Ammon's horn (tissue), 1 donor: ENCODE results near the gene MVB12B.
A peak's percentile ranks its signal among the peaks of the same experiment; 100 is the strongest.

ENCODE experiments used
- DNase-seq: peaks from one replicate; pipeline ENCODE4 v3.0.0-alpha.2; 2016; ENCODE audit warnings: low spot score

The MVB12B gene

GRCh38 chr9:126386088-126386487 lies 59.5 kb downstream of the MVB12B start:
- DNase-seq: peak; percentile 88

GRCh38 chr9:126386776-126387175 lies 60.1 kb downstream of the MVB12B start:
- DNase-seq: no peak

- DNase-seq: no peak
Measured at GRCh38 chr9:126388964-126389708, 62.5 kb downstream of the MVB12B start.

- no peak for DNase-seq
Measured at GRCh38 chr9:126389992-126390391, 63.4 kb downstream of the MVB12B start.

GRCh38 chr9:126390923-126391322 lies 64.3 kb downstream of the MVB12B start:
- no peak for DNase-seq

GRCh38 chr9:126391713-126392661 lies 65.4 kb downstream of the MVB12B start:
- no peak for DNase-seq

GRCh38 chr9:126392662-126393371 lies 66.2 kb downstream of the MVB12B start:
- DNase-seq: no peak

GRCh38 chr9:126393876-126394275 lies 67.2 kb downstream of the MVB12B start:
- no peak for DNase-seq

GRCh38 chr9:126394802-126395201 lies 68.2 kb downstream of the MVB12B start:
- no peak for DNase-seq

- DNase-seq: peak; percentile 45
Measured at GRCh38 chr9:126395439-126396212, 69.0 kb downstream of the MVB12B start.

GRCh38 chr9:126397056-126397455 lies 70.4 kb downstream of the MVB12B start:
- no peak for DNase-seq

- peak; percentile 91 for DNase-seq
Measured at GRCh38 chr9:126398403-126399058, 71.9 kb downstream of the MVB12B start.

- peak; percentile 64 for DNase-seq
Measured at GRCh38 chr9:126399251-126399650, 72.6 kb downstream of the MVB12B start.

- no peak for DNase-seq
Measured at GRCh38 chr9:126399789-126400188, 73.2 kb downstream of the MVB12B start.

- no peak for DNase-seq
Measured at GRCh38 chr9:126400571-126400970, 73.9 kb downstream of the MVB12B start.

- no peak for DNase-seq
Measured at GRCh38 chr9:126401107-126401506, 74.5 kb downstream of the MVB12B start.

- no peak for DNase-seq
Measured at GRCh38 chr9:126401581-126401980, 75.0 kb downstream of the MVB12B start.

- DNase-seq: no peak
Measured at GRCh38 chr9:126403397-126403796, 76.8 kb downstream of the MVB12B start.

- DNase-seq: no peak
Measured at GRCh38 chr9:126404459-126404858, 77.8 kb downstream of the MVB12B start.

- DNase-seq: no peak
Measured at GRCh38 chr9:126406075-126406667, 79.5 kb downstream of the MVB12B start.
